Fibroblast of lung (primary cell): ENCODE data around the gene TINCR. TPM values are rescaled to one million over a fixed set of nuclear protein-coding genes. Genes with fewer than 3 reads are reported as not detected.
"Not testable (repeated sequence)": the region's sequence is repeated elsewhere in the genome, so short reads cannot be mapped to it uniquely, and the experiment has no call there.

Experiments used
- DNase-seq, 2 donors: peaks; one replicate each; pipeline versions ENCODE4 v3.0.0 to v3.0.0-alpha.2; 2010; ENCODE audit warnings: low read depth in 2 of 2
- H2AFZ ChIP-seq: 2 replicates; pipeline ENCODE4 v1.5.1; 2012; ENCODE audit warnings: low read length, control low read depth, inconsistent platforms
- H3K27ac ChIP-seq: 2 replicates; pipeline ENCODE4 v1.5.1; 2011; ENCODE audit warnings: low read length, control low read depth; ENCODE audit not compliant: insufficient read depth
- H3K27me3 ChIP-seq: 2 replicates; pipeline ENCODE4 v1.5.1; 2011; ENCODE audit warnings: mild to moderate bottlenecking, low read length; ENCODE audit not compliant: control insufficient read depth, insufficient read depth
- H3K36me3 ChIP-seq: 2 replicates; pipeline ENCODE4 v1.5.1; 2011; ENCODE audit warnings: low read length; ENCODE audit not compliant: control insufficient read depth, insufficient read depth
- H3K4me1 ChIP-seq: 2 replicates; pipeline ENCODE4 v1.5.1; 2011; ENCODE audit warnings: low read length; ENCODE audit not compliant: control insufficient read depth, insufficient read depth; ENCODE audit errors: extremely low read depth
- H3K4me2 ChIP-seq: 2 replicates; pipeline ENCODE4 v1.5.1; 2011; ENCODE audit warnings: low read length, control low read depth; ENCODE audit not compliant: insufficient read depth; ENCODE audit errors: extremely low read depth
- H3K4me3 ChIP-seq, 4 experiments: fragments of 200-600 bp in 1 of 4; sonication (generic) in 1 of 4; replicated peaks in 1 of 4; 2 replicates each; pipeline ENCODE4 v1.5.1; 2011 to 2016; ENCODE audit warnings: low read length in 4 of 4, low read depth in 3 of 4, mild to moderate bottlenecking in 3 of 4, control low read depth in 2 of 4, inconsistent platforms in 1 of 4, mixed read lengths in 1 of 4; ENCODE audit not compliant: insufficient read depth in 1 of 4; ENCODE audit errors: control extremely low read depth in 1 of 4
- H3K79me2 ChIP-seq: 2 replicates; pipeline ENCODE4 v1.5.1; 2012; ENCODE audit warnings: mild to moderate bottlenecking, low read length, inconsistent platforms; ENCODE audit not compliant: control insufficient read depth, insufficient read depth
- H3K9ac ChIP-seq: 2 replicates; pipeline ENCODE4 v1.5.1; 2011; ENCODE audit warnings: mild to moderate bottlenecking, low read length, control low read depth; ENCODE audit not compliant: insufficient read depth
- H3K9me3 ChIP-seq: 2 replicates; pipeline ENCODE4 v1.5.1; 2012; ENCODE audit warnings: low read depth, low read length; ENCODE audit not compliant: control insufficient read depth, insufficient read depth
- H4K20me1 ChIP-seq: 2 replicates; pipeline ENCODE4 v1.5.1; 2011; ENCODE audit warnings: low read length; ENCODE audit not compliant: control insufficient read depth, insufficient read depth; ENCODE audit errors: extremely low read depth
- EZH2 ChIP-seq: IDR thresholded peaks from 2 replicates; pipeline ENCODE4 v1.5.1; 2012; ENCODE audit warnings: low read length, control low read depth, mild to moderate bottlenecking; ENCODE audit errors: missing control alignments
- polyA plus RNA-seq, 2 donors: library from polyadenylated mRNA; depleted of rRNA in 1 of 2; stranded (reverse) in 1 of 2; unstranded in 1 of 2; fragments of >200 nt; gene quantifications; 2 replicates each; pipeline ENCODE4 v1.2.1, GENCODE V29; 2011 to 2012; ENCODE audit warnings: missing spikeins in 1 of 2
- total RNA-seq: library from RNA; depleted of rRNA; stranded (reverse); fragments of >200 nt; gene quantifications from 2 replicates; pipeline ENCODE4 v1.2.1, GENCODE V29; 2014
- TF ChIP-seq, protein P1 (sequence below), 2 donors: IDR thresholded peaks in 1 of 2; conservative IDR thresholded peaks in 1 of 2; 1 replicate in 1 of 2; 2 replicates in 1 of 2; pipeline ENCODE4 v1.5.1; 2011 to 2012; ENCODE audit warnings: low read length in 2 of 2, control low read depth in 1 of 2, inconsistent platforms in 1 of 2, low read depth in 1 of 2, mild to moderate bottlenecking in 1 of 2

Gene TINCR
- total and polyA plus RNA-seq, 2 donors (not counting 1 experiment from before 2014, with no cell fraction given): 0.06 to 0.17 TPM

DNA sequence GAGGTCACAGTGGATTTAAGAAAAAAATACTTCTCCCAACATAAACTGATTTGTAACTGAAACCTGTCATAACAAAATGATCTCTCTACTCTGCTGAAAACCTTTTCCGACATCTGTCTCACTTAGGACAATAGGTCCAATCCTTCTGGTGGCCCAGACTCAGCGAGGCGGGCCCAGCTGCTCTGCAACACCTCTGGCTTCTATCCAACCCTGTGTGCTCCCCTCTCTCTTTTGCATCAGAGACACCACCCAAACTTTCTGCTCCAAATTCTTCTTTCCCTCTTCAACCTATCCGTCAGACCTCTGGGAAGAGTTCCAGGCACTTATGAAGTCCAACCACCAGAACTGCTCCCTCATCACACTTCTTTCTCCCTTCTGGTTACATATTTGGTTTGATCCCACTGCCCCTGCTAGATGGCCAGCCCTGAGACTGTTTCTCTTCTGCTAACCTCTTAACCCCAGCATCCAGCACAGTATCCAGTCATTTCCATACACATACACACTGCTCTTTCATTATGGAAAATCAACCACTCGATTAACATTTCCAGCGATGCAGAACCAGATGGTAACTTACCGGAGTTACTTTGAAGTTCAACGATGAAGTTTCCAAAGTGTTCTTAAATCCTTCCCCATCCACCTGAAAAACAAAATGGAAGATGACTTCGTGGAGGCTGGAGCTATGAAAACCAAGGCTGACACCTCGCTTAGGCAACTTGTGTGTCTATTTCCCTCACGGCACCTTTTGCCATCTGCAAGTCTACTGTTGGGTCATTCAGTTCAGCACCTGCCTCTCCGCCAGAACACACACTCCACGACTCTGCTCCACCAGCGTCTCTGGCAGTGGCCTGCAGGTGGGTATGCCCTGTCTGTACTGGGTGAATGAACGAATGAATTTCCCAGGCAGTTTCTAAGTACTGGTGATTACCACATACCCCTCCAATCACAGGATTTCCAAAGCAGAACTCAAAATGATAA is 45.4 kb upstream of the TINCR start:
- no peaks in the 10 kb centered on the region for H4K20me1 ChIP-seq
- H3K27ac ChIP-seq: no peak overlapping the region
- no peak overlapping the region for H3K9ac ChIP-seq
- no peaks in the 10 kb centered on the region for H3K27me3 ChIP-seq
- no peak overlapping the region for H3K4me3 ChIP-seq
- H3K36me3 ChIP-seq: peaks cover 31% of the 10 kb centered on the region
- H3K4me1 ChIP-seq: no peaks in the 10 kb centered on the region
- peak in 1 of 2 donors; percentile 6 for DNase-seq
- peaks cover 15% of the 10 kb centered on the region for H3K79me2 ChIP-seq
- no peaks in the 10 kb centered on the region for H3K9me3 ChIP-seq
- H3K4me2 ChIP-seq: no peak overlapping the region
- H2AFZ ChIP-seq: no peak overlapping the region
- no peak for TF ChIP-seq EZH2
- TF ChIP-seq, protein P1, sequence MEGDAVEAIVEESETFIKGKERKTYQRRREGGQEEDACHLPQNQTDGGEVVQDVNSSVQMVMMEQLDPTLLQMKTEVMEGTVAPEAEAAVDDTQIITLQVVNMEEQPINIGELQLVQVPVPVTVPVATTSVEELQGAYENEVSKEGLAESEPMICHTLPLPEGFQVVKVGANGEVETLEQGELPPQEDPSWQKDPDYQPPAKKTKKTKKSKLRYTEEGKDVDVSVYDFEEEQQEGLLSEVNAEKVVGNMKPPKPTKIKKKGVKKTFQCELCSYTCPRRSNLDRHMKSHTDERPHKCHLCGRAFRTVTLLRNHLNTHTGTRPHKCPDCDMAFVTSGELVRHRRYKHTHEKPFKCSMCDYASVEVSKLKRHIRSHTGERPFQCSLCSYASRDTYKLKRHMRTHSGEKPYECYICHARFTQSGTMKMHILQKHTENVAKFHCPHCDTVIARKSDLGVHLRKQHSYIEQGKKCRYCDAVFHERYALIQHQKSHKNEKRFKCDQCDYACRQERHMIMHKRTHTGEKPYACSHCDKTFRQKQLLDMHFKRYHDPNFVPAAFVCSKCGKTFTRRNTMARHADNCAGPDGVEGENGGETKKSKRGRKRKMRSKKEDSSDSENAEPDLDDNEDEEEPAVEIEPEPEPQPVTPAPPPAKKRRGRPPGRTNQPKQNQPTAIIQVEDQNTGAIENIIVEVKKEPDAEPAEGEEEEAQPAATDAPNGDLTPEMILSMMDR (conservative IDR thresholded peaks at IDR 0.05 in 1 of 2, IDR thresholded peaks at IDR 0.05 in 1 of 2; ENCODE audit: low read depth in 1 of 2, low read length in 2 of 2): no peak

DNA sequence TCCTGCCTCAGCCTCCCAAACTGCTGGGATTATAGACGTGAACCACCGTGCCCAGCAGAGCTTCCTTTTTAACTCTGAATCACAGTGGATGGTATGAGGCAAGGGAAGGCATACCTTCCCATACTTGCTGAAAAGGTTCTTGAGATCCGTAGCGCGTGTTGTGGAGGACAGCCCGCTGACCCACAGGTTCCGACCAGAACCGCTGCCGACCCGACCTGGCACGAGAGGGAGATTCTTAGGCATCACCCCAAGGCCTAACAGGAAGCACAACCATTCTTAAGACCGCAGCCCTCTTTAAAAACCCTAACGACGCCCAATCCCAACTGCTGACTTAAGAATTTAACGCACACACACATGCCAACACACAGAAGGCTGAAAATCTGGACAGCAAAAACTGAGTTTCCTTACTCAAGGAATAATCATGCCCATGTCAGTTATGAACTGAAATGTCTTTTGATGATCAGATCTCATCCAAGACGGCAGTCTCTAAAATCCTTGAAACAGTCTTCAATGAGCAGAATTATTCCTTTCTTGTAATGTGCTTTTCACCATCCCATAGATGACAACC is 42.2 kb upstream of the TINCR start:
- Histone ChIP-seq H4K20me1 (no peaks in the 10 kb centered on the region), H3K4me2 (no peak overlapping the region)

GRCh38 chr19:5608766-5609165 is 41.0 kb upstream of the TINCR start:
- not testable (repeated sequence) for DNase-seq, H3K27ac ChIP-seq, H3K79me2 ChIP-seq, H3K4me1 ChIP-seq, H3K9ac ChIP-seq, H4K20me1 ChIP-seq, H3K4me3 ChIP-seq, H3K4me2 ChIP-seq, H3K27me3 ChIP-seq, H2AFZ ChIP-seq, H3K9me3 ChIP-seq
- H3K36me3 ChIP-seq: peaks cover 21% of the 10 kb centered on the region

More for the DNA sequence above, 42.2 kb upstream of the TINCR start:
- TF ChIP-seq, protein P1 (conservative IDR thresholded peaks at IDR 0.05 in 1 of 2, IDR thresholded peaks at IDR 0.05 in 1 of 2; ENCODE audit: low read depth in 1 of 2, low read length in 2 of 2): no peak
- TF ChIP-seq EZH2: no peak
- no peaks in the 10 kb centered on the region for H3K4me1 ChIP-seq
- H3K79me2 ChIP-seq: peaks cover 11% of the 10 kb centered on the region
- no peaks in the 10 kb centered on the region for H3K27me3 ChIP-seq
- DNase-seq: no peak
- no peak overlapping the region for H3K4me3 ChIP-seq
- peaks cover 27% of the 10 kb centered on the region for H3K36me3 ChIP-seq
- no peak overlapping the region for H3K27ac ChIP-seq
- no peaks in the 10 kb centered on the region for H3K9me3 ChIP-seq
- H3K9ac ChIP-seq: no peak overlapping the region
- no peak overlapping the region for H2AFZ ChIP-seq
